Vagina (tissue), 2 donors: Measurements from ENCODE around the gene AP3D1.

Experiments used
- CTCF ChIP-seq, 3 experiments: fragments of 450-650 bp in 2 of 3; fragments of 200-600 bp in 1 of 3; sonication (generic) in 1 of 3; IDR thresholded peaks; one replicate each; pipeline ENCODE4 v1.5.1; 2017 to 2019; ENCODE audit warnings: antibody characterized with exemption in 3 of 3, mild to moderate bottlenecking in 2 of 3, moderate library complexity in 2 of 3
- POLR2A ChIP-seq, 2 donors: fragments of 450-650 bp; IDR thresholded peaks; one replicate each; pipeline ENCODE4 v1.6.1; 2017; ENCODE audit warnings: antibody characterized with exemption in 2 of 2, mild to moderate bottlenecking in 2 of 2, moderate library complexity in 2 of 2
- POLR2AphosphoS5 ChIP-seq, 2 donors: sonication (generic); formaldehyde crosslinking; IDR thresholded peaks; one replicate each; pipeline ENCODE4 v1.9.0; 2017; ENCODE audit warnings: antibody characterized with exemption in 2 of 2, mild to moderate bottlenecking in 2 of 2, low read depth in 1 of 2; ENCODE audit not compliant: insufficient read depth in 1 of 2

- TF ChIP-seq CTCF (IDR thresholded peaks at IDR 0.05) (no peak), POLR2A (IDR thresholded peaks at IDR 0.05) (peak; percentile 75 to 94), POLR2AphosphoS5 (IDR thresholded peaks at IDR 0.05; ENCODE audit: insufficient read depth in 1 of 2, low read depth in 1 of 2) (no peak)
Measured at GRCh38 chr19:2060884-2061494, 90.4 kb downstream of the AP3D1 start.
